ENCODE results near the gene RAP1GAP2. TPM values are rescaled to one million over a fixed set of nuclear protein-coding genes. Genes with fewer than 3 reads are reported as not detected.

Gene RAP1GAP2
- total RNA-seq, 2 experiments from 2014 or later = 11.3 to 28.2 TPM

DNA sequence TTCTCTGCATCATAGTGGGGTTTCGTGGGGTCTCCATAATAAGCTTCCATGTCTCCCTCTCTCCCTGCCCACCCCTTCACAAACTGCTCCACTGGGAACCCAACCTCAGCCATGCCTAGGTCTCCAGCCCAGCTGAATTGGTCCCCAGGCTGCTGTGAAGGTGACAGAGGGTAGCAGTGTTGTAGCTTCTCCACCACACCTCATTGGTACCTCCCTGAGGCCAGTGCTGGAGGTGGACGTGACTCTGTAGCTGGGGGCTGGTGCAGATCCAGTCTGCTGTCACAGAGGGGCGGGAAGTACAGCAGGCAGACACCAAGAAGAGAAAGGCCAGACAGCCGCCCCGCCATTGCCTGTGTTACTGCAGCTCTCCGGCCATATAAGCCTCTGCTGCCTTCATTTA is 185.1 kb downstream of the RAP1GAP2 start:
- Histone ChIP-seq H3K9me2 (ENCODE audit: insufficient read depth, low read length) (no peaks in the 10 kb centered on the region), H3K36me3 (ENCODE audit: insufficient read depth, low read length) (peaks cover 34% of the 10 kb centered on the region), H3K4me1 (ENCODE audit: insufficient read depth, low read length, poor library complexity, severe bottlenecking) (no peaks in the 10 kb centered on the region), H2AFZ (ENCODE audit: low read length) (no peak overlapping the region), H3K4me3 (ENCODE audit: low read depth, low read length, poor library complexity, severe bottlenecking) (no peak overlapping the region), H3K9me3 (ENCODE audit: low read length) (no peaks in the 10 kb centered on the region), H3K27ac (ENCODE audit: low read depth, low read length, poor library complexity, severe bottlenecking) (no peak overlapping the region), H3K4me2 (ENCODE audit: low read length) (no peak overlapping the region), H3K79me2 (ENCODE audit: insufficient read depth, low read depth, low read length) (no peaks in the 10 kb centered on the region), H4K20me1 (ENCODE audit: insufficient read depth, low read length) (no peaks in the 10 kb centered on the region)
- CTCF ChIA-PET (ENCODE audit: unreplicated experiment) = no interaction called here
- intact Hi-C loops (cut with micrococcal nuclease; ENCODE audit: unreplicated experiment) = no loop called here
- BruUV-seq (replicated peaks) = no TSS peak
- DNase-seq (ENCODE audit: low spot score) = no peak
- TF ChIP-seq, protein P1, sequence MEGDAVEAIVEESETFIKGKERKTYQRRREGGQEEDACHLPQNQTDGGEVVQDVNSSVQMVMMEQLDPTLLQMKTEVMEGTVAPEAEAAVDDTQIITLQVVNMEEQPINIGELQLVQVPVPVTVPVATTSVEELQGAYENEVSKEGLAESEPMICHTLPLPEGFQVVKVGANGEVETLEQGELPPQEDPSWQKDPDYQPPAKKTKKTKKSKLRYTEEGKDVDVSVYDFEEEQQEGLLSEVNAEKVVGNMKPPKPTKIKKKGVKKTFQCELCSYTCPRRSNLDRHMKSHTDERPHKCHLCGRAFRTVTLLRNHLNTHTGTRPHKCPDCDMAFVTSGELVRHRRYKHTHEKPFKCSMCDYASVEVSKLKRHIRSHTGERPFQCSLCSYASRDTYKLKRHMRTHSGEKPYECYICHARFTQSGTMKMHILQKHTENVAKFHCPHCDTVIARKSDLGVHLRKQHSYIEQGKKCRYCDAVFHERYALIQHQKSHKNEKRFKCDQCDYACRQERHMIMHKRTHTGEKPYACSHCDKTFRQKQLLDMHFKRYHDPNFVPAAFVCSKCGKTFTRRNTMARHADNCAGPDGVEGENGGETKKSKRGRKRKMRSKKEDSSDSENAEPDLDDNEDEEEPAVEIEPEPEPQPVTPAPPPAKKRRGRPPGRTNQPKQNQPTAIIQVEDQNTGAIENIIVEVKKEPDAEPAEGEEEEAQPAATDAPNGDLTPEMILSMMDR (conservative IDR thresholded peaks at IDR 0.05; ENCODE audit: low read length) = no peak
- TF ChIP-seq EZH2phosphoT487 (IDR thresholded peaks at IDR 0.05; ENCODE audit: borderline replicate concordance, low read depth, low read length) = no peak
- POLR2A ChIA-PET = interaction anchor here (1.1 kb wide), 1 partner anchor 9 kb away, joined by 3 read pairs; no protein-coding TSS in a partner anchor

DNA sequence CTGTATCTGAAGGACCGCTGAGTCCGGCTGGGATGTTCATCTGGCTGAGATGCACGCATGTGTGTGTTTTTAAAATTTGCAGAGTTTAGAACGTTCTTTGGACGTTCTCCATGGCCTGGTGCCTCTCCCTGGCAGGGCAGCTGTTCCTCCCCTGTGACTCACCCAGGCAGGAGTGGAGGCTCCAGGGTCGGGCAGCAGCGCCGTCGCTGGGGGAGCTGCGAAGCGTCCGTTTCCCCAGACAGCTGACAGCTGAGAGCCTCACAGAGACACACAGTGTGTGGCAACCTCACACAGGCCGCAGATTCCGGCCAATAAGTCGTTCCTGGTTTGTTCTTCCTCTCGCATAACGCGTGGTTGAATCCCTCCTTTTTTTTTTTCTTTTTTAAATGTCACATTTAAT is 186.6 kb downstream of the RAP1GAP2 start:
- no peak for DNase-seq (ENCODE audit: low spot score)
- H2AFZ ChIP-seq (ENCODE audit: low read length) = no peak overlapping the region
- H3K27ac ChIP-seq (ENCODE audit: low read depth, low read length, poor library complexity, severe bottlenecking) = no peak overlapping the region
- no peaks in the 10 kb centered on the region for H4K20me1 ChIP-seq (ENCODE audit: insufficient read depth, low read length)
- H3K9me2 ChIP-seq (ENCODE audit: insufficient read depth, low read length) = no peaks in the 10 kb centered on the region
- H3K4me1 ChIP-seq (ENCODE audit: insufficient read depth, low read length, poor library complexity, severe bottlenecking) = peaks cover 3% of the 10 kb centered on the region
- no peak overlapping the region for H3K4me3 ChIP-seq (ENCODE audit: low read depth, low read length, poor library complexity, severe bottlenecking)
- H3K79me2 ChIP-seq (ENCODE audit: insufficient read depth, low read depth, low read length) = no peaks in the 10 kb centered on the region
- no TSS peak for BruUV-seq (replicated peaks)
- peaks cover 39% of the 10 kb centered on the region for H3K36me3 ChIP-seq (ENCODE audit: insufficient read depth, low read length)
- TF ChIP-seq EZH2phosphoT487 (IDR thresholded peaks at IDR 0.05; ENCODE audit: borderline replicate concordance, low read depth, low read length) = no peak
- TF ChIP-seq, protein P1 (conservative IDR thresholded peaks at IDR 0.05; ENCODE audit: low read length) = no peak
- intact Hi-C loops (cut with micrococcal nuclease; ENCODE audit: unreplicated experiment) = no loop called here
- H3K4me2 ChIP-seq (ENCODE audit: low read length) = no peak overlapping the region
- ChIA-PET POLR2A (interaction anchor here (1.0 kb wide), 1 partner anchor 9 kb away, joined by 3 read pairs; no protein-coding TSS in a partner anchor), CTCF (ENCODE audit: unreplicated experiment) (no interaction called here)
- no peaks in the 10 kb centered on the region for H3K9me3 ChIP-seq (ENCODE audit: low read length)

DNA sequence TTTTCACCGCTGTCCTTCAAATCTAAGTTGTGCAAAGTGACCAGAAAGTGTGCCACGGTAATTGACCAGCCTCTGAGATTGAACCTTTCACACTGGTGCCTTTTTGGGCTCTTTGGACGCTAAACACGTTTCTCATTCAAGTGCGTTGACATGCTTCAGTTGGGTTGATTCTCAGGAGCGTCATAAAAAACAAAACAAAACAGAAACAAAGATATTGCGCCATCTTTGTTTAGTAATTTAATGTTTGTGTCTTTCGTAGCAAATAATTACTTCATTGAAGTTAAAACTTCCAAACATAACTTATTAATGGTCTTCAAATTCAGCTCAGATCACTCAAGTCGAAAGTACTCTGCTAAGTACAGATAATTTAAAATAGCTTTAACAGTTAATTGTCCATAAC is 187.0 kb downstream of the RAP1GAP2 start:
- no TSS peak for BruUV-seq (replicated peaks)
- CTCF ChIA-PET (ENCODE audit: unreplicated experiment) = no interaction called here
- DNase-seq (ENCODE audit: low spot score) = no peak

More for the DNA sequence above, 187.0 kb downstream of the RAP1GAP2 start:
- Histone ChIP-seq H3K4me3 (ENCODE audit: low read depth, low read length, poor library complexity, severe bottlenecking) (no peak overlapping the region), H4K20me1 (ENCODE audit: insufficient read depth, low read length) (no peaks in the 10 kb centered on the region), H2AFZ (ENCODE audit: low read length) (no peak overlapping the region), H3K79me2 (ENCODE audit: insufficient read depth, low read depth, low read length) (no peaks in the 10 kb centered on the region), H3K9me3 (ENCODE audit: low read length) (no peaks in the 10 kb centered on the region), H3K4me2 (ENCODE audit: low read length) (no peak overlapping the region), H3K36me3 (ENCODE audit: insufficient read depth, low read length) (peaks cover 39% of the 10 kb centered on the region), H3K9me2 (ENCODE audit: insufficient read depth, low read length) (no peaks in the 10 kb centered on the region), H3K27ac (ENCODE audit: low read depth, low read length, poor library complexity, severe bottlenecking) (no peak overlapping the region), H3K4me1 (ENCODE audit: insufficient read depth, low read length, poor library complexity, severe bottlenecking) (peaks cover 3% of the 10 kb centered on the region)
- POLR2A ChIA-PET = interaction anchor here (1.0 kb wide), 1 partner anchor 10 kb away, joined by 3 read pairs; no protein-coding TSS in a partner anchor
- no peak for TF ChIP-seq EZH2phosphoT487 (IDR thresholded peaks at IDR 0.05; ENCODE audit: borderline replicate concordance, low read depth, low read length)
- TF ChIP-seq, protein P1 (conservative IDR thresholded peaks at IDR 0.05; ENCODE audit: low read length) = no peak
- intact Hi-C loops (cut with micrococcal nuclease; ENCODE audit: unreplicated experiment) = no loop called here
